NCI-H1105 treated with DMSO at 0.1 percent for 48 hours (cell line): ENCODE measurements around the gene TNFRSF19.

ENCODE experiments used
- DNase-seq: peaks from one replicate; lab custom pipeline; 2025; lab: John Stamatoyannopoulos, UW

Gene TNFRSF19

DNA sequence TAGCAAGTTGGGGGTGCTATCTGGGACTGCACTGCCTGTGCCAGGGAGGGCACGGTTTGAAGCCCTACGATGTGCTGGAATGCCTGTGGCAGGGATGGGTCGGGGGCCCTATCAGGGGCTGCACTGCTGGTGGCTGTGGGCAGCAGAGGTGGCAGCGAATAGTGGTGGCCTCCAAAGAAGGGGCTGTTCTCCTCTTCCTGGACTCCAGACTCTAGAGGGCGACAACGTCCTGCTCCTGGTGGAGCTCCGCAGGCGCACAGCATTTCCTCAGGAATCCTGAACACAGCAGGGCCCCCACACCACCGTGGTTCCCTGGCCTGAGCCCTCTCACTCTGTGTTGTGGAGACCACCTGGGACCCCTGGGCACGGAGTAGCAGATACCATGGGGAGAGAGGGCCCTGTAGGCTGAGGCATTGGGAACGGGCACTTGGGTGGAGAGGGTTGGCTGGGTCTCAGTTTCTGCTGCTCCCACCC, 145.6 kb downstream of the TNFRSF19 start:
- no peak for DNase-seq

DNA sequence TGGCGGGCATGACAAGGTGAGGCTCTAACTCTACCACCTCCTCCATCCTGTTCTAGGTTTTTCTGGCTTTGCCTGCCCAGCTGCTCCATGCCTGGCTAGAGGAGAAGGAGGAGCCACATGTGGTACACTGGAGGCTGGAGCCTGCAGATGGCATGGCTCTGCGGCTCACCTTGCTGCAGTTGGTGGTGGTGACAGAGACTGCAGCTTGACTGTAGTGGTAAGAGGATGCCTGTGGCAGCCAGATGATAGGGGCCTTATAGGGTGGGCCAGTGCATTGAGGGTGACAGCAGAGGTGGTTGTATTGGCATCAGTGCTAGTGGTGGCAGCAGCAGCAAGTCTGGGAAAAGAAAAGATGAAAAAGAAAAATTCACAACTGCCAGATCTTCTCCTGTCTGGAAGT, 146.2 kb downstream of the TNFRSF19 start:
- DNase-seq = no peak

DNA sequence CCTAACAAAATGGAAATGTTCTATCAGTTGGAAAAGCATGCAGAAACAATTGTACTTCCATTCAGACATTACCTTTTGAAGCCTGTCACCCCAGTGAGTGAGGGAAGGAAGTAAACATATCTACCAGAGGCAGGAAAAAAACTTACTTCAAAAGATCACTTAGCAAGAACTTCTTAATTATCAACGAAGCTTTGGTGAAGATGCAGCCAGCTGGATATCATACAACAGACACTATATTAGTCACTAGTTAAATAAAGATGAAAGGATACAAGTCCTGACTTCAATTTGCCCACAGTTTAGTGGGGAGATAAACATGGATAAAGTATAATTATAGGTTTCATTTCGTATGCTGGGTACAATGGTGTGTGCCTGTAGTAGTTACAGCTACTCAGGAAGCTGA, 148.8 kb downstream of the TNFRSF19 start:
- DNase-seq = peak; percentile 12

DNA sequence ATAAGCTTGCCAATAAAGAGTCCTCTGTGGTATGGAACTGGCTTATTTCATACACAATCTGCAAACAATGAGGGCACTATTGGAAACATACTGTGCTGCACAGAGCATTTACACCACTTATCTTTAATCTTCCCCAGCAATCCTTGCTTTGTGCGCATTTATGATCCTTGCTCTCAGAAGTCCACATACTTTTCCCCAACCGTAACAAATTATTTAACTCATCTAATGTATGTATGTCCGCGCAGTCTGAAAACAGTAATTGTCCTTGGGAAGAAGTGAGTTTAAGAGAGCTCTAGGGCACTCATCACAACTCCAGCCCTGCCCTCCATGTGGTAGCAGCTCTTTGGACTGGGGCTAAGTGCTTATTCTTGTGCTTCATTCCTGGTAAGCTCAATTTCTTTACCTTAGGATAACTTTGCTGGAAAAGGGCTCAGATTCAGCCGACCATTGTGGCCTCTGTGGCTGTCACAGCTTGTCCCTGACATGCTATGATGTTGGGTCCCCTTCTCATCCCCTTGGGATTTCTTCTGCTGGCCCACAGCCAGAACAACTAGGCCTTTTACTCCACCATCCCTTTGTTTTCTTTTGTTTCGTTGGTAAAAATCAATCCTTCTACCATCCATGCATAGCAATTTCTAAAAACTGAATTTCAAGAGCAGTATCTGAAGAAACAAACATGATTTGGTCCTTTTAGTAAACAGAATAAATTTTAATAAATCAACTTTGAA, 152.7 kb downstream of the TNFRSF19 start:
- DNase-seq = no peak

DNA sequence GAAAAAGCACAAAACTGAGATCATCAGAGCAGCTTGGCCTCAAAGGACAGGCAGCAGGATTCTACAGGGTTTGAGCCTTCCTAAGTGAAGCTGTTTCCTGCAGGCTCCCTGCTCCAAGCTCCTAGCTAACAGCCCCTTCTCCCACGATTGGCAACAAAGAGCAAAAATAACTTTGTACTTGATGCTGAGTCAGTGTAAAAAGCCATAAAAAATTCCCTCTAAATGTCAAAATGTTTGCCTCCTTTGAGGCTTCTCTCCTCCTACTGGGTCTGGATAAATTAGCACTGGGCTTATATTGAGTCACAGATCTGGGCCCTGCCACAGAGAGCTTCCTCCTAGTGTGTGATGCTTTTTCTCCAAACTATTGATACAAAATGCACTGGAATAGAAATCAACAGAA, 153.3 kb downstream of the TNFRSF19 start:
- no peak for DNase-seq

DNA sequence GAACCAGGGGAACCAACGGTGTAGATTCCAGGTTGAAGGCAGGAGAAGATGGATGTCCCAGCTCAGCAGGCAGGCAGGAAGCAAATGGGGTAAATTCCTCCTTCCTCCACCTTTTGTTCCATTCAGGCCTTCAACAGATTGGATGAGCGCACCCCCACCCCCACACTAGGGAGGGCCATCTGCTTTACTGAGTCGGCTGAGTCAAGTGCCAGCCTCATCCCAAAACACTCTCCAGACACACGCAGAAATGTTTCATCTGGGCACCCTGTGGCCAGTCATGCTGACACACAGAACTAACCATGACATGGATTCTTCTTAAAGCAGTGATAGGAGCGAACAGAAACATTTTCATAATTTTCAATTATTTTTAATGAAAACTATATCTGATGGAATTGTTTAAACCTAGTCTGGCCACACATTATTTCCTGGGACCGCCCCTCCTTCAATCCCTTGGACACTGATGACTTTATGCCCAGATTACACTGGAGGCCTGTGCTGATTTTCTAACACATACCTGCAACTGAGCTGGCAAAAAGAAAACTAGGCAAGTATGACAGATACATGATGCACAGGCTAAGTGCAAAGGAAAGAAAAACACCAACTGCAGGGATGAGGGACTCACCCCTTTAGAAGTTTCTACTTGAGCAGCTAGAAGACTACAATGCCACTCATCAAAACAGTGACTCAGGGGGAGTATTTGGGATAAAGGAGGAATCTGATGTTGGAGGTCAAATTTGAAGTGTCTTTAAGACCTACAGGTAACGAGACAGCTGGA, 154.2 kb downstream of the TNFRSF19 start:
- no peak for DNase-seq
